Neural progenitor cell (in vitro differentiated cells): ENCODE results near the gene LBX1. TPM values are rescaled to one million over a fixed set of nuclear protein-coding genes. Genes with fewer than 3 reads are reported as not detected.

Experiments used
- DNase-seq: peaks from one replicate; pipeline ENCODE4 v3.0.0-alpha.2; 2016; ENCODE audit warnings: low spot score
- H2AFZ ChIP-seq: fragments of 200-600 bp; sonication (generic); replicated peaks from 2 replicates; pipeline ENCODE4 v1.6.1; 2016; ENCODE audit warnings: antibody characterized with exemption
- H3F3A ChIP-seq: fragments of 200-600 bp; sonication (generic); 2 replicates; pipeline ENCODE4 v1.6.1; 2016; ENCODE audit warnings: antibody characterized with exemption, low read depth
- H3K27ac ChIP-seq: fragments of 200-600 bp; sonication (generic); 2 replicates; pipeline ENCODE4 v1.5.1; 2016; ENCODE audit warnings: mild to moderate bottlenecking
- H3K27me3 ChIP-seq: fragments of 200-600 bp; sonication (generic); 2 replicates; pipeline ENCODE4 v1.6.1; 2016; ENCODE audit warnings: mild to moderate bottlenecking, moderate library complexity
- H3K36me3 ChIP-seq: fragments of 200-600 bp; sonication (generic); 2 replicates; pipeline ENCODE4 v1.5.1; 2016
- H3K4me1 ChIP-seq: fragments of 200-600 bp; sonication (generic); 2 replicates; pipeline ENCODE4 v1.6.1; 2016; ENCODE audit warnings: mixed run types
- H3K4me2 ChIP-seq: fragments of 200-600 bp; sonication (generic); 2 replicates; pipeline ENCODE4 v1.6.1; 2016
- H3K4me3 ChIP-seq: fragments of 200-600 bp; sonication (generic); 2 replicates; pipeline ENCODE4 v1.5.1; 2016
- H3K79me2 ChIP-seq: fragments of 200-600 bp; sonication (generic); 2 replicates; pipeline ENCODE4 v1.6.1; 2016; ENCODE audit warnings: low read depth
- H3K9ac ChIP-seq: fragments of 200-600 bp; sonication (generic); 2 replicates; pipeline ENCODE4 v1.6.1; 2016
- H3K9me3 ChIP-seq: fragments of 200-600 bp; sonication (generic); 2 replicates; pipeline ENCODE4 v1.5.1; 2016; ENCODE audit warnings: low read depth
- H4K20me1 ChIP-seq: fragments of 200-600 bp; sonication (generic); 2 replicates; pipeline ENCODE4 v1.6.1; 2016; ENCODE audit warnings: low read depth
- H3K27ac Mint-ChIP-seq: 3 replicates; pipeline ENCODE4 v1.8.0; 2021; ENCODE audit warnings: mixed read lengths
- H3K27me3 Mint-ChIP-seq: 2 replicates; pipeline ENCODE4 v1.8.0; 2022; ENCODE audit warnings: low read depth, mild to moderate bottlenecking, inconsistent platforms, moderate library complexity, mixed read lengths; ENCODE audit not compliant: insufficient read depth
- H3K36me3 Mint-ChIP-seq: 3 replicates; pipeline ENCODE4 v1.8.0; 2021; ENCODE audit warnings: mixed read lengths
- H3K4me1 Mint-ChIP-seq: 3 replicates; pipeline ENCODE4 v1.8.0; 2021; ENCODE audit warnings: mixed read lengths
- H3K4me3 Mint-ChIP-seq: 3 replicates; pipeline ENCODE4 v1.8.0; 2021; ENCODE audit warnings: mild to moderate bottlenecking, moderate library complexity, mixed read lengths
- H3K9me3 Mint-ChIP-seq: 3 replicates; pipeline ENCODE4 v1.8.0; 2020; ENCODE audit warnings: mixed read lengths
- EZH2 ChIP-seq: fragments of 200-600 bp; sonication (generic); IDR thresholded peaks from 2 replicates; pipeline ENCODE4 v1.6.1; 2017; ENCODE audit warnings: antibody characterized with exemption, mild to moderate bottlenecking, moderate library complexity
- EZH2phosphoT487 ChIP-seq: fragments of 200-600 bp; sonication (generic); IDR thresholded peaks from 2 replicates; pipeline ENCODE4 v1.6.1; 2017; ENCODE audit warnings: antibody characterized with exemption
- total RNA-seq: library from RNA; depleted of rRNA; stranded (reverse); fragments of >200 nt; gene quantifications from 2 replicates; pipeline ENCODE4 v1.2.3, GENCODE V29; 2015; ENCODE audit warnings: low replicate concordance
- TF ChIP-seq, protein P1 (sequence below): fragments of 200-600 bp; sonication (generic); IDR thresholded peaks from 2 replicates; pipeline ENCODE4 v1.5.1; 2017; ENCODE audit warnings: antibody characterized with exemption, mild to moderate bottlenecking

LBX1 gene
- total RNA-seq, 1 donor from 2014 or later: not detected

- peaks cover 36% of the 10 kb centered on the region for H3K4me1 Mint-ChIP-seq
- H3K4me3 Mint-ChIP-seq: no peak overlapping the region
- Histone ChIP-seq H4K20me1 (peaks cover 100% of the 10 kb centered on the region), H3K27ac (no peak overlapping the region), H3K4me1 (peaks cover 17% of the 10 kb centered on the region), H3F3A (peaks cover 21% of the 10 kb centered on the region), H3K4me2 (no peak overlapping the region), H3K9ac (no peak overlapping the region), H3K79me2 (no peaks in the 10 kb centered on the region), H2AFZ (no peak overlapping the region), H3K9me3 (no peaks in the 10 kb centered on the region), H3K4me3 (no peak overlapping the region), H3K36me3 (no peaks in the 10 kb centered on the region), H3K27me3 (peaks cover 100% of the 10 kb centered on the region)
- peaks cover 6% of the 10 kb centered on the region for H3K9me3 Mint-ChIP-seq
- TF ChIP-seq EZH2phosphoT487 (peak; percentile 95), EZH2 (peak; percentile 95)
- TF ChIP-seq, protein P1, sequence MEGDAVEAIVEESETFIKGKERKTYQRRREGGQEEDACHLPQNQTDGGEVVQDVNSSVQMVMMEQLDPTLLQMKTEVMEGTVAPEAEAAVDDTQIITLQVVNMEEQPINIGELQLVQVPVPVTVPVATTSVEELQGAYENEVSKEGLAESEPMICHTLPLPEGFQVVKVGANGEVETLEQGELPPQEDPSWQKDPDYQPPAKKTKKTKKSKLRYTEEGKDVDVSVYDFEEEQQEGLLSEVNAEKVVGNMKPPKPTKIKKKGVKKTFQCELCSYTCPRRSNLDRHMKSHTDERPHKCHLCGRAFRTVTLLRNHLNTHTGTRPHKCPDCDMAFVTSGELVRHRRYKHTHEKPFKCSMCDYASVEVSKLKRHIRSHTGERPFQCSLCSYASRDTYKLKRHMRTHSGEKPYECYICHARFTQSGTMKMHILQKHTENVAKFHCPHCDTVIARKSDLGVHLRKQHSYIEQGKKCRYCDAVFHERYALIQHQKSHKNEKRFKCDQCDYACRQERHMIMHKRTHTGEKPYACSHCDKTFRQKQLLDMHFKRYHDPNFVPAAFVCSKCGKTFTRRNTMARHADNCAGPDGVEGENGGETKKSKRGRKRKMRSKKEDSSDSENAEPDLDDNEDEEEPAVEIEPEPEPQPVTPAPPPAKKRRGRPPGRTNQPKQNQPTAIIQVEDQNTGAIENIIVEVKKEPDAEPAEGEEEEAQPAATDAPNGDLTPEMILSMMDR: no peak
- H3K36me3 Mint-ChIP-seq: no peaks in the 10 kb centered on the region
- peaks cover 90% of the 10 kb centered on the region for H3K27me3 Mint-ChIP-seq
- DNase-seq: peak; percentile 63
- no peak overlapping the region for H3K27ac Mint-ChIP-seq
Measured at GRCh38 chr10:101222683-101223273, 6.5 kb downstream of the LBX1 start.

DNA sequence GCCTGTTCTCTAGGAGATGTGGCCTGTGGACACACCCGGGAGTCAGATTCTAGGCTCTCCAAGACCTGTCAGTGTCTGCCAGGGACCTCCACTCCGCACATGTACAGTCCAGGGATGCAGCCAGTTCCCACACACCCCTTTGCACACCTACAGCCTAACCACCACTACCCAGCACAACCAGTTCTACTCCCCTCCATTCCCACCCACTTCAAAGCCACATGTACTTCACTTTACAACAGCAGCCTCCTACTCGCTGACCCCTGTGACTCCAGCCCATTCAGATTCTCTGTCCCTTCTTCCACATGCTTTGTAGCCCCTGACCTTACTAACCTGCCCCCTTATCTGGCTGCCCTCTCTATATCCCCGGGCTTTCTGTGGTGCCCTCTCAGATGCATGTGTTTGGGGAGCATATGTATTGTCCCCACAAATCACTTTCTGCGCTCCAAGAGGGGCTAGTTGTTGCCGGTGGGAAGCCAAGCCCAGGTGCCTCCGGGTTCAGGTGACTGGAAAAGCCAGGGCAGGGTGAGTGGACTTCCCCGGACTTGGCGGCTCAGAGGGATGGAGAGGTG lies 7.2 kb downstream of the LBX1 start:
- Histone ChIP-seq H3K4me3 (no peak overlapping the region), H3K36me3 (no peaks in the 10 kb centered on the region), H3K27ac (no peak overlapping the region), H3K79me2 (no peaks in the 10 kb centered on the region), H2AFZ (no peak overlapping the region), H3K9ac (no peak overlapping the region), H3K27me3 (peaks cover 100% of the 10 kb centered on the region), H3K4me1 (peaks cover 18% of the 10 kb centered on the region), H3F3A (peaks cover 28% of the 10 kb centered on the region), H4K20me1 (peaks cover 100% of the 10 kb centered on the region), H3K9me3 (no peaks in the 10 kb centered on the region), H3K4me2 (no peak overlapping the region)
- Mint-ChIP-seq H3K4me3 (no peak overlapping the region), H3K36me3 (no peaks in the 10 kb centered on the region), H3K27me3 (peaks cover 91% of the 10 kb centered on the region), H3K27ac (no peak overlapping the region), H3K9me3 (peaks cover 6% of the 10 kb centered on the region), H3K4me1 (peaks cover 38% of the 10 kb centered on the region)
- peak; percentile 48 for DNase-seq
- TF ChIP-seq EZH2 (no peak), EZH2phosphoT487 (no peak)
- TF ChIP-seq, protein P1: no peak

GRCh38 chr10:101221549-101221948 lies 7.7 kb downstream of the LBX1 start:
- peaks cover 100% of the 10 kb centered on the region for H3K27me3 ChIP-seq
- no peak overlapping the region for H3K4me3 ChIP-seq
- Mint-ChIP-seq H3K27ac (no peak overlapping the region), H3K4me3 (peak overlapping the region; percentile 48), H3K4me1 (peaks cover 41% of the 10 kb centered on the region), H3K36me3 (no peaks in the 10 kb centered on the region), H3K9me3 (peaks cover 6% of the 10 kb centered on the region), H3K27me3 (peaks cover 92% of the 10 kb centered on the region)
- H3K4me2 ChIP-seq: no peak overlapping the region
- H3K9ac ChIP-seq: no peak overlapping the region
- no peak overlapping the region for H3K27ac ChIP-seq
- no peak for DNase-seq
- peaks cover 100% of the 10 kb centered on the region for H4K20me1 ChIP-seq
- no peaks in the 10 kb centered on the region for H3K36me3 ChIP-seq
- no peak overlapping the region for H2AFZ ChIP-seq
- peaks cover 19% of the 10 kb centered on the region for H3K4me1 ChIP-seq
- peaks cover 33% of the 10 kb centered on the region for H3F3A ChIP-seq
- no peaks in the 10 kb centered on the region for H3K79me2 ChIP-seq
- H3K9me3 ChIP-seq: no peaks in the 10 kb centered on the region
- no peak for TF ChIP-seq EZH2phosphoT487
- TF ChIP-seq, protein P1: no peak
